Measurements from ENCODE around the gene CALHM2.
A peak's percentile ranks its signal among the peaks of the same experiment; 100 is the strongest.
"Not testable (repeated sequence)": the region's sequence is repeated elsewhere in the genome, so short reads cannot be mapped to it uniquely, and the experiment has no call there.

Gene CALHM2

DNA sequence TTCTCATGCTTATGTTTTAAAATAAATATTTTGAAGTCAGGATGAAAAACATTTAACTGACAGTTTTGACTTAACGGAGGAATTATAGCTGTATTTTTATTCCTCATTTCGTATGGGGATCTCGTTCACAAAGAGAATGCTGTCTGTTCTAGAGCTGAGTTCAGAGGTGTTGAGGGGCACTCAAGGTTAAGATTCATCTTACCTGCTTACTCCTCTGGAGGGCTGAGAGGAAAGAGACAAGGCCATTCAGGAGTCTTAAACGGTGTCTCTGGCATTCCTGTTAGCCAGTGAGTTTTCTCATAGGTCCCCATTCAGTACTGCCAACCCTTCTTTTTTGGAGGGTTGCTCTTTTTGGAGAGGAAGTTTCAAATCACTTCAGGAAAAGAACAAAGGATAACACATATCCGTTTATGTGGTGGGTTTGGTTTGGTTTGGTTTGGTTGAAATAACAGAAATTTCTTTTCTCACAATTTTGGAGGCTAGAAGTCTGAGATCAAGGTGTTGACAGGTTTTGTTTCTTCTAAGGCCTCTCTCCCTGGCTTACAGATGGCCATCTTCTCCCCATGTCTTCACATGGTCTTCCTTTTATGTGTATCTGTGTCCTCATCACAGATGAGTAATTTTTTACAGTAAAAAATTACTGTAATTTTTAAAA is 23.1 kb downstream of the CALHM2 start:
- H3K27me3 ChIP-seq (ENCODE audit: insufficient read depth, low read length), result no peaks in the 10 kb centered on the region
- peaks cover 98% of the 10 kb centered on the region for H3K36me3 ChIP-seq (ENCODE audit: insufficient read depth, low read depth, low read length)
- H3K4me1 ChIP-seq (ENCODE audit: insufficient read depth, low read length), result no peaks in the 10 kb centered on the region
- no peak overlapping the region for H3K9ac ChIP-seq (ENCODE audit: low read depth, low read length)
- no peak overlapping the region for H3K4me3 ChIP-seq (ENCODE audit: low read length)
- H3K27ac ChIP-seq (ENCODE audit: low read length), result no peak overlapping the region
- H3K9me3 ChIP-seq (ENCODE audit: insufficient read depth, low read depth, low read length), result no peaks in the 10 kb centered on the region

- H3K9me3 ChIP-seq (ENCODE audit: insufficient read depth, low read depth, low read length), result no peaks in the 10 kb centered on the region
- H3K4me3 ChIP-seq (ENCODE audit: low read length), result no peak overlapping the region
- H3K9ac ChIP-seq (ENCODE audit: low read depth, low read length), result no peak overlapping the region
- peaks cover 98% of the 10 kb centered on the region for H3K36me3 ChIP-seq (ENCODE audit: insufficient read depth, low read depth, low read length)
- no peak overlapping the region for H3K27ac ChIP-seq (ENCODE audit: low read length)
- no peaks in the 10 kb centered on the region for H3K27me3 ChIP-seq (ENCODE audit: insufficient read depth, low read length)
- no peaks in the 10 kb centered on the region for H3K4me1 ChIP-seq (ENCODE audit: insufficient read depth, low read length)
These were observed 24.3 kb downstream of the CALHM2 start for GRCh38 chr10:103427866-103428265.

- peaks cover 95% of the 10 kb centered on the region for H3K36me3 ChIP-seq (ENCODE audit: insufficient read depth, low read depth, low read length)
- no peak overlapping the region for H3K4me3 ChIP-seq (ENCODE audit: low read length)
- no peaks in the 10 kb centered on the region for H3K4me1 ChIP-seq (ENCODE audit: insufficient read depth, low read length)
- no peak overlapping the region for H3K27ac ChIP-seq (ENCODE audit: low read length)
- H3K27me3 ChIP-seq (ENCODE audit: insufficient read depth, low read length), result no peaks in the 10 kb centered on the region
- no peak overlapping the region for H3K9ac ChIP-seq (ENCODE audit: low read depth, low read length)
- H3K9me3 ChIP-seq (ENCODE audit: insufficient read depth, low read depth, low read length), result no peaks in the 10 kb centered on the region
These were observed 28.4 kb downstream of the CALHM2 start for GRCh38 chr10:103423748-103424147.

DNA sequence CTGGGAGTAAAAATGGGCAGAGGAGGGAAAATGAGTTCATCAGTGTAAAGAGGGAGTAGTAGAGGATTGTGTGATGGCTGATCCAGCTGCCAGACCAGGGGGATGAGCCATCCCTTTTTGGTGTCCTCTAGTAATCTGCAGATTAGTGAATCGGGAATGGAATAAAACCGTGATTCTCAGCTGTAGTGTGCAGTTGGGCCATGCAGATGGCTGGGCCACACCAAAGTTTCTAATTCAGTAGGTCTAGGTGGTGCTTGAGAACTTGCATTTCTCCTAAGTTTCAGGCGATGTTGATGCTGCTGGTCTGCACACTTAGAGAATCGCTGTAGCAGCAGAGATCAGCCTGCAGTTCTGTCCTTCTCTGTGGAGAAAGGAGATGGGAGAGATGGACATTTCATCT is 33.1 kb downstream of the CALHM2 start:
- H3K36me3 ChIP-seq (ENCODE audit: insufficient read depth, low read depth, low read length), result peaks cover 97% of the 10 kb centered on the region
- H3K4me1 ChIP-seq (ENCODE audit: insufficient read depth, low read length), result no peaks in the 10 kb centered on the region
- H3K9ac ChIP-seq (ENCODE audit: low read depth, low read length), result no peak overlapping the region
- no peak overlapping the region for H3K27ac ChIP-seq (ENCODE audit: low read length)
- no peak overlapping the region for H3K4me3 ChIP-seq (ENCODE audit: low read length)
- H3K9me3 ChIP-seq (ENCODE audit: insufficient read depth, low read depth, low read length), result no peaks in the 10 kb centered on the region
- H3K27me3 ChIP-seq (ENCODE audit: insufficient read depth, low read length), result no peaks in the 10 kb centered on the region

- Histone ChIP-seq H3K9me3 (ENCODE audit: insufficient read depth, low read depth, low read length) (no peaks in the 10 kb centered on the region), H3K27me3 (ENCODE audit: insufficient read depth, low read length) (no peaks in the 10 kb centered on the region)
These were observed 34.6 kb downstream of the CALHM2 start for GRCh38 chr10:103417601-103418000.

DNA sequence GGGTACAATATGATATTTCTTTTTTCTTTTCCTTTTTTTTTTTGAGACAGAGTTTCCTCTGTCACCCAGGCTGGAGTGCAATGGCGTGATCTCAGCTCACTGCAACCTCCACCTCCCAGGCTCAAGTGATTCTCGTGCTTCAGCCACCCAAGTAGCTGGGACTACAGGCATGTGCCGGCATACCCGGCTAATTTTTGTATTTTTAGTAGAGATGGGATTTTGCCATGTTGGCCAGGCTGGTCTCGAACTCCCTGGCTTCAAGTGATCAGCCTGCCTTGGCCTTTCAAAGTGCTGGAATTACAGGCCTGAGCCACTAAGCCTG is 35.1 kb downstream of the CALHM2 start:
- peaks cover 97% of the 10 kb centered on the region for H3K36me3 ChIP-seq (ENCODE audit: insufficient read depth, low read depth, low read length)
- not testable (repeated sequence) for H3K4me3 ChIP-seq (ENCODE audit: low read length); H3K9me3 ChIP-seq (ENCODE audit: insufficient read depth, low read depth, low read length); H3K4me1 ChIP-seq (ENCODE audit: insufficient read depth, low read length); H3K27ac ChIP-seq (ENCODE audit: low read length); H3K9ac ChIP-seq (ENCODE audit: low read depth, low read length); H3K27me3 ChIP-seq (ENCODE audit: insufficient read depth, low read length)

More at GRCh38 chr10:103417601-103418000, 34.6 kb downstream of the CALHM2 start:
- peaks cover 97% of the 10 kb centered on the region for H3K36me3 ChIP-seq (ENCODE audit: insufficient read depth, low read depth, low read length)
- H3K27ac ChIP-seq (ENCODE audit: low read length), result no peak overlapping the region
- no peak overlapping the region for H3K4me3 ChIP-seq (ENCODE audit: low read length)
- no peak overlapping the region for H3K9ac ChIP-seq (ENCODE audit: low read depth, low read length)
- no peaks in the 10 kb centered on the region for H3K4me1 ChIP-seq (ENCODE audit: insufficient read depth, low read length)

DNA sequence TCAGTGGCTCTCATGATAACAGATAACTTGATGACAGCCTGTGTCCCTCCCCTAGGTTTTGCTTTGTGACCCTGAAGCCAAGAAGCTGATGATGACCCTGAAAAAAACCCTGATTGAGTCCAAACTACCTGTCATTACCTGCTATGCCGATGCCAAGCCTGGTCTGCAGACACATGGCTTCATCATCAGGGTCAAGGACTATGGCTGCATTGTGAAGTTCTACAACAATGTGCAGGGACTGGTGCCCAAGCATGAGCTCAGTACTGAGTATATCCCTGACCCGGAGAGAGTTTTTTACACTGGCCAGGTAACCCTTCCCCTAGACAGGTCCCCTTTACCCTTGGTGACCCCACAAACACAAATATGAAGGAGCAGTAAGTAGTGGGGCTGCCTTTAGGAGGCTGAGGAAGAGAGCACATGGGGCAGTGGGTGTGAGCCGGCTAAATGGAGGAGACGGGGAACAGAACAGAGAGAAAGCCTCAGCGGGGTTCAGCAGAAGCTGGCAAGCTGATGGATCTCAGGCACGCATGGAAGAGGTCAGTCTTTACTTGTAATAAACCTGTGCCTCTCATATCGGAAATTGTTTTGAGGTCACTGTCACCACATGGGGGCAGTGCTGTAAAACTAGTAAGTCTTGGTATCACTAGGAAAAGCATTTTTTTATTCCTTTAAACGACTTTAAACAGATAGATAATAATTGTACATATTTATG is 35.6 kb downstream of the CALHM2 start:
- H3K27ac ChIP-seq (ENCODE audit: low read length), result no peak overlapping the region
- H3K9ac ChIP-seq (ENCODE audit: low read depth, low read length), result no peak overlapping the region
- no peaks in the 10 kb centered on the region for H3K27me3 ChIP-seq (ENCODE audit: insufficient read depth, low read length)
- no peak overlapping the region for H3K4me3 ChIP-seq (ENCODE audit: low read length)
- H3K4me1 ChIP-seq (ENCODE audit: insufficient read depth, low read length), result no peaks in the 10 kb centered on the region
- peaks cover 100% of the 10 kb centered on the region for H3K36me3 ChIP-seq (ENCODE audit: insufficient read depth, low read depth, low read length)
- no peaks in the 10 kb centered on the region for H3K9me3 ChIP-seq (ENCODE audit: insufficient read depth, low read depth, low read length)

- Histone ChIP-seq H3K4me3 (ENCODE audit: low read length) (no peak overlapping the region), H3K27me3 (ENCODE audit: insufficient read depth, low read length) (no peaks in the 10 kb centered on the region), H3K9me3 (ENCODE audit: insufficient read depth, low read depth, low read length) (no peaks in the 10 kb centered on the region), H3K27ac (ENCODE audit: low read length) (no peak overlapping the region), H3K36me3 (ENCODE audit: insufficient read depth, low read depth, low read length) (peaks cover 100% of the 10 kb centered on the region), H3K9ac (ENCODE audit: low read depth, low read length) (no peak overlapping the region), H3K4me1 (ENCODE audit: insufficient read depth, low read length) (no peaks in the 10 kb centered on the region)
These were observed 36.6 kb downstream of the CALHM2 start for GRCh38 chr10:103415581-103415980.

DNA sequence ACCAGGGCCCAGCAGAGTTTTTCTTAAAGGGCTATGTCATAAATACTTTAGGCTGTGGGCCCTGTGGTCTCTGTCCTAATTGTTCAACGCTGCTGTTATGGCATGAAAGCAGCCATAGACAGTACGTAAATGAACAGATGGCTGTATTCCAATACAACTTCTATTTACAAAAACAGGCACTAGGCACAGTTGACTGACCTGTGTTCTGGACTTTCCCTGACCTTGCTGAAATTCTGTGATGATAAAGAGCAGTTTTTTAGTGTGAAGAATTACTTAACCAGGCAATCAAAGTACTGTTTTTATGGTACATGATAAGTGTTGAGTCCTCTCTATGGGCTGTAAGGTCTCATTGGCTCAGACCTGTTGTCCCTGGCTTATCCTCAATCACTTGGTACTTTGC is 38.6 kb downstream of the CALHM2 start:
- H3K9ac ChIP-seq (ENCODE audit: low read depth, low read length), result no peak overlapping the region
- no peak overlapping the region for H3K4me3 ChIP-seq (ENCODE audit: low read length)
- H3K4me1 ChIP-seq (ENCODE audit: insufficient read depth, low read length), result no peaks in the 10 kb centered on the region
- no peaks in the 10 kb centered on the region for H3K9me3 ChIP-seq (ENCODE audit: insufficient read depth, low read depth, low read length)
- H3K27me3 ChIP-seq (ENCODE audit: insufficient read depth, low read length), result no peaks in the 10 kb centered on the region
- H3K36me3 ChIP-seq (ENCODE audit: insufficient read depth, low read depth, low read length), result peaks cover 100% of the 10 kb centered on the region
- no peak overlapping the region for H3K27ac ChIP-seq (ENCODE audit: low read length)

GRCh38 chr10:103397191-103397825 is 54.9 kb downstream of the CALHM2 start:
- Histone ChIP-seq H3K4me3 (ENCODE audit: low read length) (peak overlapping the region; percentile 100), H3K36me3 (ENCODE audit: insufficient read depth, low read depth, low read length) (peaks cover 61% of the 10 kb centered on the region), H3K27ac (ENCODE audit: low read length) (no peak overlapping the region), H3K9me3 (ENCODE audit: insufficient read depth, low read depth, low read length) (no peaks in the 10 kb centered on the region), H3K27me3 (ENCODE audit: insufficient read depth, low read length) (no peaks in the 10 kb centered on the region), H3K4me1 (ENCODE audit: insufficient read depth, low read length) (no peaks in the 10 kb centered on the region), H3K9ac (ENCODE audit: low read depth, low read length) (peak overlapping the region; percentile 94)

GRCh38 chr10:103396789-103397087 is 55.4 kb downstream of the CALHM2 start:
- H3K27ac ChIP-seq (ENCODE audit: low read length), result peak overlapping the region; percentile 7
- H3K4me1 ChIP-seq (ENCODE audit: insufficient read depth, low read length), result no peaks in the 10 kb centered on the region
- H3K27me3 ChIP-seq (ENCODE audit: insufficient read depth, low read length), result no peaks in the 10 kb centered on the region
- H3K4me3 ChIP-seq (ENCODE audit: low read length), result peak overlapping the region; percentile 100
- H3K36me3 ChIP-seq (ENCODE audit: insufficient read depth, low read depth, low read length), result peaks cover 62% of the 10 kb centered on the region
- H3K9me3 ChIP-seq (ENCODE audit: insufficient read depth, low read depth, low read length), result no peaks in the 10 kb centered on the region
- H3K9ac ChIP-seq (ENCODE audit: low read depth, low read length), result peak overlapping the region; percentile 94
